GM18867 (cell line): Measurements from ENCODE around the gene SERPINE2.
"Not testable (repeated sequence)": the region's sequence is repeated elsewhere in the genome, so short reads cannot be mapped to it uniquely, and the experiment has no call there.

Experiments used
- ATAC-seq: cut with Tn5 transposase; IDR thresholded peaks from one replicate; pipeline ENCODE4 v1.9.1; 2021; ENCODE audit warnings: mild to moderate bottlenecking, moderate library complexity; ENCODE audit not compliant: unreplicated experiment

Gene SERPINE2

DNA sequence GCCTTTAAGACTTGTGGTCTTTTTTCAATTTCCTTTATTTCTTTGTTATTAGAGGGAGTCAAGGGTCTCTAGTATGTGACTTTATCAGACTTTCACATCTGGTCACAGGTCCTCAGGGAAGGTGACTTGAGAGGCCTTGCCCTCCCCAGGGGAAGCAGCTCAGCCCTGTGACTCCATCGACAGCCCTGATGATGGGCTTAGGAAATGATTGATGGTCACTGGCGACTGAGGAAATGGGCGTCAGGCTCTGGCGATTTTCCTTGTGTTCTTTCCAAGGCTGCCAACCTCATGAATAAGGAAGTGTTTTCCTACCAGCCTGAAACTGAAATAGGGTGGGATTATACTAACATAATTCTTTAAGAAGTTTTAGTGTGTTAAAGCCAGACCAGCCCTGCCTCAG lies 21.1 kb downstream of the SERPINE2 start:
- no peak for ATAC-seq

DNA sequence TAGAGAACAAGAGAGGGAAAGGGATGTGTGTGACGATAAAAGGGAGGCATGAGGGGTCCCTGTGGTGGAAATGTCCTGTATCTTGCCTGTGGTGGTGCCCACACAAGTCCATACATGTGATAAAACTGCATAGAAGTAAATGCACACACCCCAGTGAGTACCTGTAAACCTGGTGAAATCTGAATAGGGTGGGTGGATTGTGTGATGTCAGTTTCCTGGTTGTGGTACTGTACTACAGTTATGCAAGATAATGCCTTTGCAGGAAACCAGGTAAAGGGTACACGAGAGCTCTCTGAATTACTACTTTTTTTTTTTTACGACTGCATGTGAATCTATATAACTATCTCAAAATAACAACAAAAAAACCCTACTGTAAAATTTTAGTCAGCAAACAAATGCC lies 22.1 kb downstream of the SERPINE2 start:
- ATAC-seq, result no peak

GRCh38 chr2:224014336-224014735 lies 24.8 kb downstream of the SERPINE2 start:
- ATAC-seq, result no peak

- no peak for ATAC-seq
Observed at GRCh38 chr2:224011837-224012236, 27.2 kb downstream of the SERPINE2 start.

DNA sequence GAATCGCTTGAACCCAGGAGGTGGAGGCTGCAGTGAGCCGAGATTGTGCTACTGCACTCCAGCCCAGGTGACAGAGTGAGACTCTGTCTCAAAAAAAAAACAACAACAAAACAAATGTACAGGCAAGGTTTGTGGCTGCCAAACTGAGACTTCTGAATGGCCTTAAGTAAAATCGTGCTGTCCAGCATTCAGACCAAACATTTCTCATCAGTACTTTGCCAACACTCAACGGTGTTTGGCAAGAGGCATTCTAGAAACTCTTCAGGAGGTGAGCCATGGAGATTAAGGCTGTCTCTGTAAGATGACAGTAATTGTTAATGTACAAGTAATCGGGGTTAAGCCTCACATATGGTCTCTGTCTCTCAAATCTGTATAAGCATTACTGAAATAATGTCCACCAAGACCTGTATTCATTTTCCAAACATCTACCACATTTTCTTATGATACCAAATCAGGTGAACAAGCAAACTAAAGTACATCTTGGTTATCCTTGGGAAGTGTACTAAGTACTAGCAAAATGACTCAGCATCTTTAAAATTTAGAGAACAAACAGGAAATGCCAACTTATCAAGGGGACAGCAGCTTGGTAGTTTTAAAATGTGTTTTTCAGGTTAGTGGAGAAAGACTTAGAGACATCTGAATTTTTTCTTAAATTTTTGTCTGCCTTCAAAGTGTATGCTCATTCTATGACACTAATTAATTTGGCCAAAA lies 29.3 kb downstream of the SERPINE2 start:
- no peak for ATAC-seq

DNA sequence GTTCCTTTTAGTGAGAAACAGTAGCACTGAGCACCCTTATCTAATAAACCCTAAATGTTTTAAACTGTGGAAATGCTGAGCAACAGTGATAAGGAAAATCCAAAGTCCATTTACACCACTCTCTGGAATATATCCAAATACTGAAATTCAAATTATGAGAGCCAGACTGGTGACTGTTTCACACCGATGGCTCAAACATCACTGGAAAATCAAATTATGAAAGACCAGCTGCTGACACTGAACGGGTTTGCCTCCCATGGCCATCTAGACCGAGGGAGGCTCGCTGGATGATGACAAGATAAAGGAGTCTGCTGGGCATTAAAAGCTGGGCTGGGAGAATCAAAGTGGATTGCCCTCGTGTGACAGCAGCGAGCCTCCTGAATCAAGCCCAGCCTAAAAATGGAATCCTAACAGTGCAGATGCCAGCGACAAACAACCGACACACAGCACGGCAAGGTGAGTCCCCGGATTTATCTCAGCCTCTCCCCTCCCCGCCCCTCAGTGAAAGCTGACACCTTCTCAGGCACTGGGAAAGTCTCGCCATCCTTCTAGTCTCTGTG lies 30.3 kb downstream of the SERPINE2 start:
- no peak for ATAC-seq

- no peak for ATAC-seq
Observed at GRCh38 chr2:224004105-224004695, 34.9 kb downstream of the SERPINE2 start.

GRCh38 chr2:224000662-224001061 lies 38.4 kb downstream of the SERPINE2 start:
- not testable (repeated sequence) for ATAC-seq

DNA sequence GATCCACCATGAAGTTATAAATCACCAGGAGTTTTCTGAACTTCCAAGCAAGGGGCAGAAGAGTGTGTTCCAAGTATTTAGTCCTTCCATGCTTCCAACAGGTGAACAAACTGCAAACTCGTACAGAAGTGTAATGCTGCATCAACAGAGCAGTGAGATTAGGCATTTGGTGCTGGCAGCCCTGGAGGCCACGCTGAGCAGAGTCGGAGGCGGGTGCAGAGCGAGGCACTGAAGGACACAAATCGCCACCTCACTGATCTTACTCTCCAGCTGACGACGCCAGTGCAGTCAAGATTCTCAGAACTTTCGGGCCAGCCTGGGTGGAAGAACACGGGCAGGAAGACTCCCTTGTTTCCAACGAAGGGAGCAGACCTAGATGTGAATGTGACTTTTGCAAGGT lies 39.2 kb downstream of the SERPINE2 start:
- no peak for ATAC-seq

- ATAC-seq, result no peak
Observed at GRCh38 chr2:223998948-223999347, 40.1 kb downstream of the SERPINE2 start.

- ATAC-seq, result no peak
Observed at GRCh38 chr2:223997938-223998337, 41.1 kb downstream of the SERPINE2 start.

- ATAC-seq, result no peak
Observed at GRCh38 chr2:223996391-223996790, 42.7 kb downstream of the SERPINE2 start.

GRCh38 chr2:223995569-223995968 lies 43.5 kb downstream of the SERPINE2 start:
- no peak for ATAC-seq

DNA sequence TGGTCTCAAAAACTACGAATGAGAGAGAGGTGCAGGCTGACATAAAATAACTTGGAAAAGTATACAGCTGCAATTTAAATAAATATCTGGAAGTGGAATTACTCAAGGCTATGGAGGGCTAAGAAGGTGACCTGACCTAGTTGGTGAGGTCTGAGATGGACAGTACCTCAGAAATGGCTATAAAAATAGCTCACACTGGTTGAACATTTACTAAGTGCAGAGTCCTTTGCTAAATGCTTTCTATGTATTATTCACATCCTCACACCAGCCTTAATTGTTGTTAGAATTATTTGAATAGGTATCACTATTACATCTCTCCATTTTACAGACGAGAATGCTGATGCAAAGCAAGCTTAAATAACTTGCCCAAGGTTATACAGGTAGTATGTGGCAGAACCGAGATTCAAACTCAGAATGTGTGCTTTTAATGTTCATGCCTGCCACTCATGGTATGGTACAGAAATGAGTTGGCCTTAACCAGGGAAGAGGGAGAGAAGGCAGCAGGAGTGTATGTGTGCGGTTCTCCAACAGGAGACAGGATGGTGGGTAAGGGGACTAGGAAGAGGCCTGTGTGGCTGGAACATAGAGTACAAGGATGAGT lies 44.4 kb downstream of the SERPINE2 start:
- no peak for ATAC-seq

DNA sequence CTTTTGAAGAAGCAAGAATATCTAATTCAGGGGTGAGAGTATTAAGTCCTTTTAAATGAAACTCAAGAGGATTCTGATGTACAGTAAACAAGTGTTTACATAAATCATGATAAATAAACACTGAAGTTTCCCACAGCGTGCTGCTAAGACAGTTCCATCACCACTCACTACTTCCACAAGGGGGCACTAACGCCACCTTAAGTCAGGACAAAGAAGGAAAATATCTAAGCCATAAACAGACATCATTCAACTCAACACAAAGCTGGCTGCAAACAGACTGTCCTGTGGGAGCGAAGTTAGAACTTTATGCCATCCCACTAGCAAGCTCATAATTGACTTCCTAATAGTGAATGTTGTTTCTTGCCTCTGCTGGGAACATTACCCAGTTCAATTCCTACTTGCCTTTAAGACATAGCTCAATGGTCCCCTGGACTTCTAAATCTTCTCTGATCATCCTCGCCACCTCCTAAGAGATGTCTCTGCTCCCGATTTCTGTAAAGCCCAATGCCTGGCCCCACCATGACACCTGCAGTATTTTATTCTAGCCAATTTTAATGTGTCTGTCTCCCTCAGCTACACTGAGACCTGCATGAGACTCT lies 45.4 kb downstream of the SERPINE2 start:
- ATAC-seq, result peak; percentile 77

- ATAC-seq, result no peak
Observed at GRCh38 chr2:223991611-223992010, 47.5 kb downstream of the SERPINE2 start.

- ATAC-seq, result no peak
Observed at GRCh38 chr2:223989856-223990232, 49.2 kb downstream of the SERPINE2 start.

GRCh38 chr2:223989206-223989855 lies 49.8 kb downstream of the SERPINE2 start:
- no peak for ATAC-seq

GRCh38 chr2:223981241-223981640 lies 57.8 kb downstream of the SERPINE2 start:
- ATAC-seq, result no peak

DNA sequence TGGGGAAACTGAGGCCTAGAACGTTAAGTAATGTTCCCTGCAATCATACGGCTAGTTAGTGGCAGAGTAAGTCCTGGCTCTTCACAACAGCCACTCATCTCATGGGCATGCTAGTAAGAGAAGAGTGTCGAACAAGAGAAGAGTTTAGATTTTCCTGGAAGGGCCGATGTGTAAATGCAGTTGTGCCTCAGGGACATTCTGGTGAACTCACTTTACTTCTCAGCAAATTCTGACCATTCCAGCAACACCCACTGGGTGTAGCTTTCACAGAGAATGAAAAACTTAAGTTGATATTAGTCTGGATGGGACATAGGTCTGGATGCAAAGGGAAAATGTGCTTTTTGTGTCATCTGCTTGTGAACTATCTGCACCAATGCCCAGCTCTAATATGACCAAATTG lies 58.3 kb downstream of the SERPINE2 start:
- ATAC-seq, result no peak

GRCh38 chr2:223980397-223980735 lies 58.7 kb downstream of the SERPINE2 start:
- ATAC-seq, result no peak
